ENCODE measurements around the gene IL1RAPL1. TPM values are rescaled to one million over a fixed set of nuclear protein-coding genes. Genes with fewer than 3 reads are reported as not detected.

Gene IL1RAPL1
- total and polyA plus RNA-seq, 9 of the 15 experiments (the other 6 are each of a cell fraction or from before 2014, with no cell fraction given): 0.04 to 0.07 (median 0.04) TPM; not detected in 6

DNA sequence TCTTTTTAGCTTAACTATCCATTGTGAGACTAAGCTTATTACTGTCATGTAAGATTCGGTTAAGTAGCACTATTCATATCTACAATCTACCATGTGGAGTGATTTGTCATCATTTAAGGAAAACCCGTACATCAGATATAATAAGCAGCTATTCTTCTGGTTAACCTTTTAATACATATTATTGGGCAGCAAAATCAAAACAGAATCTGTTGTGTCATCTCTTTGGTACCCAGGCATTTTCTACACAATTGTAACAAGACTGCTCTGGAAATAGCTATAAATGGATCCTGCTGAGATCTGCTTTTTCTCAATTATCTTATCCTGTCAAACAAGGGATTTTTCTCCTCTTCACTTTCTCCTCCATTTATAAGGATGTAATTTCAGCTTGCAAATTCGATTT, 1106.7 kb downstream of the IL1RAPL1 start:
- FAIRE-seq (no peak), DNase-seq (ENCODE audit: extremely low read depth in 1 of 4, low spot score in 3 of 4) (no peak), ATAC-seq (no peak)
- Histone ChIP-seq H3K9me3 (replicated peaks; ENCODE audit: control insufficient read depth, insufficient read depth, low read depth, low read length) (no peaks in the 10 kb centered on the region), H3K9ac (ENCODE audit: insufficient read depth in 1 of 2, low read depth in 2 of 2, low read length in 2 of 2) (no peak overlapping the region), H3K36me3 (ENCODE audit: control insufficient read depth, insufficient read depth, low read length) (no peaks in the 10 kb centered on the region), H2AFZ (ENCODE audit: low read depth, low read length) (no peak overlapping the region), H4K20me1 (replicated peaks; ENCODE audit: control insufficient read depth, insufficient read depth, low read length) (no peaks in the 10 kb centered on the region), H3K79me2 (ENCODE audit: control insufficient read depth, insufficient read depth, low read length) (no peaks in the 10 kb centered on the region), H3K27ac (ENCODE audit: extremely low read depth, low read depth, low read length) (no peak overlapping the region), H3K27me3 (ENCODE audit: control insufficient read depth in 2 of 2, insufficient read depth in 2 of 2, low read length in 2 of 2) (no peaks in the 10 kb centered on the region), H3K4me3 (no peak overlapping the region), H3K4me1 (replicated peaks in 1 of 2; ENCODE audit: control insufficient read depth in 2 of 2, insufficient read depth in 2 of 2, low read length in 2 of 2) (no peaks in the 10 kb centered on the region), H3K4me2 (ENCODE audit: insufficient read depth, low read length) (no peak overlapping the region), H3K9me1 (ENCODE audit: control insufficient read depth, insufficient read depth, low read length) (no peaks in the 10 kb centered on the region)
- in situ Hi-C loops (cut with MboI) (no loop called here), intact Hi-C loops (cut with micrococcal nuclease) (no loop called here)
- CTCF ChIA-PET (ENCODE audit: low intra/inter-chr PET ratio): no interaction called here
- no TSS peak for BruUV-seq (replicated peaks)
- no peak for TF ChIP-seq ZNF184 (CRISPR knock-in tag; IDR thresholded peaks at IDR 0.05)
- TF ChIP-seq HOXB6 (CRISPR knock-in tag; IDR thresholded peaks at IDR 0.05; ENCODE audit: borderline replicate concordance): no peak
- TF ChIP-seq ZNF668 (CRISPR knock-in tag; IDR thresholded peaks at IDR 0.05): no peak
- no peak for TF ChIP-seq FOXK2 (conservative IDR thresholded peaks at IDR 0.05 in 1 of 2, IDR thresholded peaks at IDR 0.05 in 1 of 2; ENCODE audit: low read depth in 2 of 2)
- no peak for TF ChIP-seq ZNF224 (CRISPR knock-in tag; IDR thresholded peaks at IDR 0.05)
- no peak for TF ChIP-seq FOXA3 (CRISPR knock-in tag; conservative IDR thresholded peaks at IDR 0.05 in 1 of 2, IDR thresholded peaks at IDR 0.05 in 1 of 2)
- TF ChIP-seq CBFA2T2 (conservative IDR thresholded peaks at IDR 0.05): no peak
- TF ChIP-seq HDAC1 (IDR thresholded peaks at IDR 0.05): no peak
- no peak for TF ChIP-seq XRCC4 (IDR thresholded peaks at IDR 0.05; ENCODE audit: extremely low read depth, insufficient read depth, insufficient read length)
- no peak for TF ChIP-seq HDAC8 (tag; IDR thresholded peaks at IDR 0.05)
- TF ChIP-seq RBBP5 (IDR thresholded peaks at IDR 0.05; ENCODE audit: borderline replicate concordance, insufficient read depth, low read length, poor library complexity, severe bottlenecking): no peak
- TF ChIP-seq STAG1 (CRISPR knock-in tag; IDR thresholded peaks at IDR 0.05; ENCODE audit: borderline replicate concordance): no peak
- TF ChIP-seq, protein P1, sequence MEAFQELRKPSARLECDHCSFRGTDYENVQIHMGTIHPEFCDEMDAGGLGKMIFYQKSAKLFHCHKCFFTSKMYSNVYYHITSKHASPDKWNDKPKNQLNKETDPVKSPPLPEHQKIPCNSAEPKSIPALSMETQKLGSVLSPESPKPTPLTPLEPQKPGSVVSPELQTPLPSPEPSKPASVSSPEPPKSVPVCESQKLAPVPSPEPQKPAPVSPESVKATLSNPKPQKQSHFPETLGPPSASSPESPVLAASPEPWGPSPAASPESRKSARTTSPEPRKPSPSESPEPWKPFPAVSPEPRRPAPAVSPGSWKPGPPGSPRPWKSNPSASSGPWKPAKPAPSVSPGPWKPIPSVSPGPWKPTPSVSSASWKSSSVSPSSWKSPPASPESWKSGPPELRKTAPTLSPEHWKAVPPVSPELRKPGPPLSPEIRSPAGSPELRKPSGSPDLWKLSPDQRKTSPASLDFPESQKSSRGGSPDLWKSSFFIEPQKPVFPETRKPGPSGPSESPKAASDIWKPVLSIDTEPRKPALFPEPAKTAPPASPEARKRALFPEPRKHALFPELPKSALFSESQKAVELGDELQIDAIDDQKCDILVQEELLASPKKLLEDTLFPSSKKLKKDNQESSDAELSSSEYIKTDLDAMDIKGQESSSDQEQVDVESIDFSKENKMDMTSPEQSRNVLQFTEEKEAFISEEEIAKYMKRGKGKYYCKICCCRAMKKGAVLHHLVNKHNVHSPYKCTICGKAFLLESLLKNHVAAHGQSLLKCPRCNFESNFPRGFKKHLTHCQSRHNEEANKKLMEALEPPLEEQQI (IDR thresholded peaks at IDR 0.05): no peak
- TF ChIP-seq, protein P2, sequence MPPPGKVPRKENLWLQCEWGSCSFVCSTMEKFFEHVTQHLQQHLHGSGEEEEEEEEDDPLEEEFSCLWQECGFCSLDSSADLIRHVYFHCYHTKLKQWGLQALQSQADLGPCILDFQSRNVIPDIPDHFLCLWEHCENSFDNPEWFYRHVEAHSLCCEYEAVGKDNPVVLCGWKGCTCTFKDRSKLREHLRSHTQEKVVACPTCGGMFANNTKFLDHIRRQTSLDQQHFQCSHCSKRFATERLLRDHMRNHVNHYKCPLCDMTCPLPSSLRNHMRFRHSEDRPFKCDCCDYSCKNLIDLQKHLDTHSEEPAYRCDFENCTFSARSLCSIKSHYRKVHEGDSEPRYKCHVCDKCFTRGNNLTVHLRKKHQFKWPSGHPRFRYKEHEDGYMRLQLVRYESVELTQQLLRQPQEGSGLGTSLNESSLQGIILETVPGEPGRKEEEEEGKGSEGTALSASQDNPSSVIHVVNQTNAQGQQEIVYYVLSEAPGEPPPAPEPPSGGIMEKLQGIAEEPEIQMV (tag; conservative IDR thresholded peaks at IDR 0.05; ENCODE audit: low read depth): no peak
- no peak for TF ChIP-seq NBN (IDR thresholded peaks at IDR 0.05; ENCODE audit: low read depth)
- POLR2A ChIA-PET: no interaction called here
- WGBS (ENCODE audit: insufficient coverage, low coverage, missing lambda C conversion rate): 0% methylated on average over 3 of the region's 3 CpGs

All from K562 (cell line).